Testis (tissue), 3 donors: ENCODE results near the gene DET1. TPM values are rescaled to one million over a fixed set of nuclear protein-coding genes. Genes with fewer than 3 reads are reported as not detected.

Experiments used
- DNase-seq: peaks from one replicate; pipeline ENCODE4 v3.0.0-alpha.2; 2019
- H3K27ac ChIP-seq, 2 donors: fragments of 200-600 bp; sonication (generic); one replicate each; pipeline ENCODE4 v1.5.1; 2019
- H3K27me3 ChIP-seq: fragments of 200-600 bp; sonication (generic); one replicate; pipeline ENCODE4 v1.5.1; 2019
- H3K36me3 ChIP-seq: fragments of 200-600 bp; sonication (generic); one replicate; pipeline ENCODE4 v1.5.1; 2017; ENCODE audit warnings: low read depth; ENCODE audit errors: missing control alignments
- H3K4me1 ChIP-seq: fragments of 200-600 bp; sonication (generic); one replicate; pipeline ENCODE4 v1.5.1; 2019
- H3K4me3 ChIP-seq, 2 donors: fragments of 200-600 bp; sonication (generic); one replicate each; pipeline ENCODE4 v1.5.1; 2017 to 2019
- H3K9me3 ChIP-seq: fragments of 200-600 bp; sonication (generic); one replicate; pipeline ENCODE4 v1.5.1; 2017
- CTCF ChIP-seq, 3 experiments: fragments of 450-650 bp in 2 of 3; fragments of 200-600 bp in 1 of 3; sonication (generic) in 1 of 3; IDR thresholded peaks; one replicate each; pipeline ENCODE4 v1.5.1; 2016 to 2019; ENCODE audit warnings: antibody characterized with exemption in 3 of 3, mild to moderate bottlenecking in 2 of 3, moderate library complexity in 1 of 3
- POLR2A ChIP-seq: fragments of 450-650 bp; IDR thresholded peaks from one replicate; pipeline ENCODE4 v1.6.1; 2017; ENCODE audit warnings: antibody characterized with exemption, mild to moderate bottlenecking, moderate library complexity
- WGBS, 2 donors: methylation state at CpG; one replicate each; pipeline ENCODE4 v1.1.5; 2018; 5-methylcytosine and 5-hydroxymethylcytosine counted together
- intact Hi-C: fragments of 100-400 bp; cut with DNase I; formaldehyde crosslinking; loops from one replicate; pipeline ENCODE4 v1.15.1; 2023; ENCODE audit warnings: low total_unique reads
- polyA plus RNA-seq: library from polyadenylated mRNA; stranded (reverse); fragments of 350-450 nt; fragmentation: Illumina TruSeq; extraction: RNeasy Lipid Tissue Mini Kit (QIAGEN cat#74804); gene quantifications from one replicate; pipeline ENCODE4 v1.2.3, GENCODE V29; 2014; ENCODE audit warnings: low read depth, low replicate concordance; ENCODE audit not compliant: insufficient read depth
- total RNA-seq, 2 donors: library from RNA; depleted of rRNA; stranded (reverse); fragments of >200 nt; gene quantifications; one replicate each; pipeline ENCODE4 v1.2.3, GENCODE V29; 2016

Gene DET1
- total and polyA plus RNA-seq, 3 donors from 2014 or later: 4.4 to 14.4 (median 10.3) TPM

GRCh38 chr15:88580532-88580931, 34.1 kb upstream of the DET1 start:
- 66 to 73% methylated on average over 4 of the region's 4 CpGs for WGBS, 2 donors
- H3K27me3 ChIP-seq: no peaks in the 10 kb centered on the region
- H3K4me3 ChIP-seq: no peak overlapping the region
- no peaks in the 10 kb centered on the region for H3K4me1 ChIP-seq
- no peaks in the 10 kb centered on the region for H3K36me3 ChIP-seq
- TF ChIP-seq CTCF (IDR thresholded peaks at IDR 0.05): no peak
- no peak for TF ChIP-seq POLR2A
- intact Hi-C loops: no loop called here
- H3K9me3 ChIP-seq: no peaks in the 10 kb centered on the region
- no peak for DNase-seq
- H3K27ac ChIP-seq: no peak overlapping the region

- no peak overlapping the region for H3K4me3 ChIP-seq
- H3K27me3 ChIP-seq: no peaks in the 10 kb centered on the region
- H3K36me3 ChIP-seq: no peaks in the 10 kb centered on the region
- H3K4me1 ChIP-seq: no peaks in the 10 kb centered on the region
- DNase-seq: no peak
- intact Hi-C loops: no loop called here
- WGBS, 2 donors: 83 to 84% methylated on average over 3 of the region's 3 CpGs
- no peaks in the 10 kb centered on the region for H3K9me3 ChIP-seq
- TF ChIP-seq CTCF (IDR thresholded peaks at IDR 0.05) (no peak), POLR2A (no peak)
- H3K27ac ChIP-seq: no peak overlapping the region
These were observed 32.8 kb upstream of the DET1 start for GRCh38 chr15:88579322-88579721.

GRCh38 chr15:88574655-88575054, 28.2 kb upstream of the DET1 start:
- Histone ChIP-seq H3K4me3 (no peak overlapping the region), H3K27ac (no peak overlapping the region), H3K9me3 (no peaks in the 10 kb centered on the region), H3K27me3 (no peaks in the 10 kb centered on the region), H3K36me3 (no peaks in the 10 kb centered on the region), H3K4me1 (no peaks in the 10 kb centered on the region)
- WGBS, 2 donors: 46 to 55% methylated on average over 7 of the region's 7 CpGs
- TF ChIP-seq POLR2A (no peak), CTCF (IDR thresholded peaks at IDR 0.05) (no peak)
- no peak for DNase-seq
- intact Hi-C loops: no loop called here

GRCh38 chr15:88574077-88574476, 27.6 kb upstream of the DET1 start:
- H3K4me1 ChIP-seq: no peaks in the 10 kb centered on the region
- TF ChIP-seq CTCF (IDR thresholded peaks at IDR 0.05): no peak
- TF ChIP-seq POLR2A: no peak
- H3K27me3 ChIP-seq: no peaks in the 10 kb centered on the region
- no peak for DNase-seq
- 65 to 68% methylated on average over 1 of the region's 1 CpG for WGBS, 2 donors
- intact Hi-C loops: no loop called here
- H3K9me3 ChIP-seq: no peaks in the 10 kb centered on the region
- no peak overlapping the region for H3K27ac ChIP-seq
- H3K36me3 ChIP-seq: no peaks in the 10 kb centered on the region
- no peak overlapping the region for H3K4me3 ChIP-seq

- intact Hi-C loops: no loop called here
- Histone ChIP-seq H3K36me3 (no peaks in the 10 kb centered on the region), H3K27me3 (no peaks in the 10 kb centered on the region), H3K27ac (no peak overlapping the region), H3K9me3 (no peaks in the 10 kb centered on the region), H3K4me1 (no peaks in the 10 kb centered on the region), H3K4me3 (no peak overlapping the region)
- TF ChIP-seq CTCF (IDR thresholded peaks at IDR 0.05) (no peak), POLR2A (no peak)
- DNase-seq: no peak
- WGBS, 2 donors: 57 to 59% methylated on average over 5 of the region's 5 CpGs
These were observed 25.4 kb upstream of the DET1 start for GRCh38 chr15:88571852-88572259.
